Right cardiac atrium (tissue), 5 donors: ENCODE measurements around the gene BANF1. TPM values are rescaled to one million over a fixed set of nuclear protein-coding genes. Genes with fewer than 3 reads are reported as not detected.

Source experiments
- ATAC-seq, 2 donors: fragments of 200-7000 bp; cut with Tn5 transposase; one replicate each; pipeline versions ENCODE4 v1.8.0 to v1.9.1; 2020; ENCODE audit warnings: moderate library complexity in 2 of 2, mild to moderate bottlenecking in 1 of 2
- DNase-seq, 3 donors: peaks; one replicate each; pipeline ENCODE4 v3.0.0-alpha.2; 2020
- H3K27ac ChIP-seq: one replicate; pipeline ENCODE4 v1.5.1; 2013; ENCODE audit warnings: mild to moderate bottlenecking, low read length, control low read depth, moderate library complexity
- H3K27me3 ChIP-seq: one replicate; pipeline ENCODE4 v1.6.1; 2013; ENCODE audit not compliant: control insufficient read depth, insufficient read depth
- H3K4me1 ChIP-seq: one replicate; pipeline ENCODE4 v1.6.1; 2013; ENCODE audit warnings: low read length; ENCODE audit not compliant: control insufficient read depth, insufficient read depth
- H3K4me3 ChIP-seq: one replicate; pipeline ENCODE4 v1.5.1; 2013; ENCODE audit warnings: low read length, control low read depth
- H3K9me3 ChIP-seq: one replicate; pipeline ENCODE4 v1.6.1; 2013; ENCODE audit warnings: low read length; ENCODE audit not compliant: control insufficient read depth
- WGBS: extraction: QIAGEN DNeasy Blood & Tissue Kit; methylation state at CpG from one replicate; pipeline ENCODE4 v1.1.7; 2013; 5-methylcytosine and 5-hydroxymethylcytosine counted together
- intact Hi-C, 4 donors: fragments of 100-400 bp; cut with DNase I; formaldehyde crosslinking; loops; one replicate each; pipeline versions ENCODE4 v1.11.0 to v1.14.0; 2022 to 2023
- polyA plus RNA-seq: library from polyadenylated mRNA; stranded (reverse); fragments of 200-250 nt; gene quantifications from one replicate; pipeline ENCODE4 v1.2.3, GENCODE V29; 2013
- total RNA-seq, 4 donors: library from RNA; stranded (reverse); fragmentation: NEBNext Ultra II Directional; extraction: Animal tissue kit (Norgen Biotek cat#: 25700); gene quantifications; one replicate each; pipeline ENCODE4 v1.2.1, GENCODE V29; 2021
- donor health status: healthy with polysubstance abuse.
- donor health status: DM: no; HTN: yes; CAD: no.
- donor health status: DM: no; HTN: no; CAD: no.
- donor health status: DM: no; HTN: yes; CAD: no; lungs with severe emphysema.
- donor health status: DM: yes; HTN: yes; CAD: no.

Gene BANF1
- total and polyA plus RNA-seq, 5 donors, result 175 to 274 (median 229) TPM

DNA sequence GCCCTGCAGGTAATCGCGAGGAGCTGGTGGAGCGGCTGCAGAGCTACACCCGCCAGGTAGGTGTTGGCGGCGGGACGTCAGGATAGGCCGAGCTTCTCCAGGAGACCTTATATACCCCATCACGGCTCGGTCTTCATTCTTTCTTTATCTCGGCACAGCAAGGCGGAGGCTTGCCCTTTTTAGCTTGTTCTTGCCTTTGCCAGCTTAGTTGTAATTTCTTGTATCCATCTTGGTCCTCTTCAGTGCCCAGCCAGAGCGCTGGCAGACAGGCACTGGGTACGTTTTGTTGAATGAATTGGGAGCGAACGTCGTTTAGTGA lies 50.3 kb downstream of the BANF1 start:
- H3K27me3 ChIP-seq, result no peaks in the 10 kb centered on the region
- intact Hi-C loops, result no loop called here
- peaks cover 7% of the 10 kb centered on the region for H3K4me1 ChIP-seq
- no peaks in the 10 kb centered on the region for H3K9me3 ChIP-seq
- H3K27ac ChIP-seq, result peak overlapping the region; percentile 23
- DNase-seq, result no peak
- WGBS, result 1% methylated on average over 17 of the region's 17 CpGs
- H3K4me3 ChIP-seq, result peak overlapping the region; percentile 72
- ATAC-seq, result no peak

Other genes starting within 250 kb of the BANF1 start
- 10 to 100 TPM in 1 of 4 donors, 1 to 10 TPM in 3; 9.0 to 14.1 (median 9.1) TPM for gene AP5B1, start 221.5 kb upstream of the BANF1 start, total RNA-seq
- gene AP5B1, start 221.5 kb upstream of the BANF1 start, polyA plus RNA-seq, result 6.6 TPM
- gene OVOL1, start 215.4 kb upstream of the BANF1 start, total RNA-seq, result not detected
- not detected for gene OVOL1, start 215.4 kb upstream of the BANF1 start, polyA plus RNA-seq
- gene SNX32, start 168.5 kb upstream of the BANF1 start, total RNA-seq, result under 1 TPM in 3 of 4 donors, not detected in 1; 0.20 to 0.88 (median 0.48) TPM
- gene SNX32, start 168.5 kb upstream of the BANF1 start, polyA plus RNA-seq, result 0.20 TPM
- gene CFL1, start 144.3 kb upstream of the BANF1 start, total RNA-seq, result 100 to 1,000 TPM; 285 to 470 (median 377) TPM
- gene CFL1, start 144.3 kb upstream of the BANF1 start, polyA plus RNA-seq, result 389 TPM
- gene MUS81, start 142.1 kb upstream of the BANF1 start, total RNA-seq, result 10 to 100 TPM; 33.3 to 39.5 (median 35.8) TPM
- 44.7 TPM for gene MUS81, start 142.1 kb upstream of the BANF1 start, polyA plus RNA-seq
- 100 to 1,000 TPM; 139 to 164 (median 142) TPM for gene EFEMP2, start 129.7 kb upstream of the BANF1 start, total RNA-seq
- 128 TPM for gene EFEMP2, start 129.7 kb upstream of the BANF1 start, polyA plus RNA-seq
- gene CTSW, start 122.7 kb upstream of the BANF1 start, total RNA-seq, result 1 to 10 TPM in 1 of 4 donors, under 1 TPM in 3; 0.45 to 1.7 (median 0.64) TPM
- 0.79 TPM for gene CTSW, start 122.7 kb upstream of the BANF1 start, polyA plus RNA-seq
- 10 to 100 TPM; 39.7 to 46.6 (median 42.8) TPM for gene FIBP, start 114.0 kb upstream of the BANF1 start, total RNA-seq
- gene FIBP, start 114.0 kb upstream of the BANF1 start, polyA plus RNA-seq, result 37.8 TPM
- gene CCDC85B, start 111.8 kb upstream of the BANF1 start, total RNA-seq, result 10 to 100 TPM; 50.8 to 61.3 (median 57.4) TPM
- 80.3 TPM for gene CCDC85B, start 111.8 kb upstream of the BANF1 start, polyA plus RNA-seq
- 1 to 10 TPM in 1 of 4 donors, under 1 TPM in 3; 0.57 to 5.5 (median 0.83) TPM for gene FOSL1, start 102.1 kb upstream of the BANF1 start, total RNA-seq
- gene FOSL1, start 102.1 kb upstream of the BANF1 start, polyA plus RNA-seq, result 2.6 TPM
- 10 to 100 TPM; 31.1 to 41.8 (median 38.7) TPM for gene C11orf68, start 83.4 kb upstream of the BANF1 start, total RNA-seq
- gene C11orf68, start 83.4 kb upstream of the BANF1 start, polyA plus RNA-seq, result 39.8 TPM
- 10 to 100 TPM; 82.9 to 90.2 (median 85.2) TPM for gene DRAP1, start 83.1 kb upstream of the BANF1 start, total RNA-seq
- gene DRAP1, start 83.1 kb upstream of the BANF1 start, polyA plus RNA-seq, result 130 TPM
- not detected for gene TSGA10IP, start 57.0 kb upstream of the BANF1 start, total RNA-seq
- gene TSGA10IP, start 57.0 kb upstream of the BANF1 start, polyA plus RNA-seq, result not detected
- gene SART1, start 40.8 kb upstream of the BANF1 start, total RNA-seq, result 10 to 100 TPM; 34.3 to 41.7 (median 36.9) TPM
- 41.3 TPM for gene SART1, start 40.8 kb upstream of the BANF1 start, polyA plus RNA-seq
- 10 to 100 TPM; 19.3 to 22.2 (median 20.8) TPM for gene EIF1AD, start 346 bp upstream of the BANF1 start, total RNA-seq
- 18.5 TPM for gene EIF1AD, start 346 bp upstream of the BANF1 start, polyA plus RNA-seq
- gene CST6, start 9.5 kb downstream of the BANF1 start, total RNA-seq, result 1 to 10 TPM; 1.2 to 3.6 (median 2.2) TPM
- gene CST6, start 9.5 kb downstream of the BANF1 start, polyA plus RNA-seq, result 2.1 TPM
- gene CATSPER1, start 24.0 kb downstream of the BANF1 start, total RNA-seq, result not detected
- not detected for gene CATSPER1, start 24.0 kb downstream of the BANF1 start, polyA plus RNA-seq
- gene GAL3ST3, start 46.7 kb downstream of the BANF1 start, total RNA-seq, result 10 to 100 TPM; 10.8 to 13.6 (median 12.1) TPM
- gene GAL3ST3, start 46.7 kb downstream of the BANF1 start, polyA plus RNA-seq, result 8.9 TPM
- gene SF3B2, start 49.9 kb downstream of the BANF1 start, total RNA-seq, result 10 to 100 TPM; 84.4 to 97.7 (median 91.7) TPM
- 62.1 TPM for gene SF3B2, start 49.9 kb downstream of the BANF1 start, polyA plus RNA-seq
- gene PACS1, start 67.8 kb downstream of the BANF1 start, total RNA-seq, result 10 to 100 TPM; 48.3 to 82.5 (median 56.5) TPM
- gene PACS1, start 67.8 kb downstream of the BANF1 start, polyA plus RNA-seq, result 30.9 TPM